PFSK-1 (cell line): ENCODE measurements around the gene PRKRIP1.

ENCODE experiments used
- FOXP2 ChIP-seq: optimal IDR thresholded peaks from 2 replicates; pipeline ENCODE3; 2011; ENCODE audit warnings: borderline replicate concordance, control low read depth, inconsistent platforms; ENCODE audit not compliant: insufficient read depth; ENCODE audit errors: extremely low read length, extremely low read depth
- POLR2AphosphoS5 ChIP-seq: IDR thresholded peaks from 2 replicates; pipeline ENCODE4 v1.6.1; 2012; ENCODE audit warnings: low read depth, mild to moderate bottlenecking, control low read depth, low read length, moderate library complexity
- REST ChIP-seq, 2 experiments: IDR thresholded peaks; 2 replicates each; pipeline versions ENCODE4 v1.6.1 to v1.8.0; 2011 to 2012; ENCODE audit warnings: low read depth in 2 of 2, low read length in 2 of 2, control low read depth in 1 of 2, inconsistent platforms in 1 of 2, mild to moderate bottlenecking in 1 of 2, moderate library complexity in 1 of 2; ENCODE audit not compliant: insufficient read depth in 1 of 2
- SIN3A ChIP-seq: IDR thresholded peaks from 2 replicates; pipeline ENCODE4 v1.6.1; 2012; ENCODE audit warnings: mild to moderate bottlenecking, low read length, moderate library complexity, borderline replicate concordance; ENCODE audit not compliant: insufficient read depth
- TAF1 ChIP-seq: IDR thresholded peaks from 2 replicates; pipeline ENCODE4 v1.6.1; 2012; ENCODE audit warnings: low read length, control low read depth, borderline replicate concordance; ENCODE audit not compliant: insufficient read depth

Gene PRKRIP1

GRCh38 chr7:102432442-102433218 lies 36.5 kb downstream of the PRKRIP1 start:
- TF ChIP-seq TAF1 (no peak), FOXP2 (no peak), SIN3A (no peak), POLR2AphosphoS5 (no peak), REST (IDR thresholded peaks at IDR 0.05; ENCODE audit: insufficient read depth in 1 of 2, low read depth in 2 of 2, low read length in 2 of 2) (no peak)

GRCh38 chr7:102433219-102434038 lies 37.3 kb downstream of the PRKRIP1 start, which contains the start of gene ORAI2:
TSS of gene ORAI2 (plus strand) at chr7:102433575. CDS start at chr7:102438957, 5,382 bp downstream.
- TF ChIP-seq TAF1 (no peak), POLR2AphosphoS5 (no peak), SIN3A (0 out of 2 replicates have a peak, but pooled peaks have one; percentile 11), FOXP2 (peak; percentile 14), REST (IDR thresholded peaks at IDR 0.05; ENCODE audit: insufficient read depth in 1 of 2, low read depth in 2 of 2, low read length in 2 of 2) (no peak)

- no peak for TF ChIP-seq POLR2AphosphoS5
- TF ChIP-seq FOXP2 = no peak
- no peak for TF ChIP-seq SIN3A
- TF ChIP-seq REST (IDR thresholded peaks at IDR 0.05; ENCODE audit: insufficient read depth in 1 of 2, low read depth in 2 of 2, low read length in 2 of 2) = no peak
- TF ChIP-seq TAF1 = no peak
Measured at GRCh38 chr7:102434039-102434486, 37.9 kb downstream of the PRKRIP1 start.

GRCh38 chr7:102436118-102436517 lies 40.0 kb downstream of the PRKRIP1 start:
- TF ChIP-seq POLR2AphosphoS5 (no peak), REST (IDR thresholded peaks at IDR 0.05; ENCODE audit: insufficient read depth in 1 of 2, low read depth in 2 of 2, low read length in 2 of 2) (no peak), SIN3A (no peak), FOXP2 (no peak), TAF1 (no peak)
